ENCODE measurements around the gene ACOXL.

The ACOXL gene

DNA sequence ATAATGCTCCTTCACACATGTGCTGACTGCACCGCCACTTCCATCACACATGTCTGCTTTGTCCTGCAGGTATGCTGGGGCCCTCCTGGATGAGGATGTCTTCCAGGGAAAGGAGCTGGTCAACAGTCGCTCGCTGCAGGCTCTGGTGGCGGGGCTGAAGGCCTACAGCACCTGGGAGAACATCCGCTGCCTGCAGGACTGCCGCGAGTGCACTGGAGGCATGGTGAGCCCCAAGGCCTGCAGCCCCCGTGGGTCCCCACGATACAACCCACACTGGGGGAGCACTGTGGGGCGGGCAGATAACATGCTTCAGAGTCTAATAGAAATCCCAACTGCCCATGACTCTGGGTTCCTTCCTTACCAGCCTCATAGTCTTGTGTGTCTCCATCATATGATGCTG is 201.0 kb downstream of the ACOXL start:
- H3K4me3 ChIP-seq (replicated peaks; ENCODE audit: low read depth, low read length), result no peak overlapping the region

DNA sequence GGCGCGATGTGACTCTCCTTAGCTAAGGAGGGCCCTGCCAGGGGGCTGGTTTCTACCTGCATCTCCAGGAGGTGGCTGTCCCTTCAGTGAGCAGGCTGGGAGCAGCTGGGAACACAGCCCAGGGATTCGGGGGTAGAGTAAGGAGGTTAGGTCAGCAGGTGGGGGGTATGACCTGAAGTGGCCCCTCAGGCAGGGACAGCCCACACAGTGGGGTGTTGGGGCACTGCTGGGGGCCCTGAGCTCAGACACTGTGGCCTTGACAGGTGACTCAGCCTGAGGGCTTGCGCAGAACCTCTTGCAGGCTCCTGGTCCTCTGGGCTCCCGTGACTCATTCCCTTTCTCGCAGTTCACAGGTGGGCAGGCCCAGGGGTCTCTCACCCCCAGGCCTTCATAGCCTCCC is 202.6 kb downstream of the ACOXL start:
- H3K36me3 ChIP-seq (ENCODE audit: control insufficient read depth, insufficient read depth, low read length), result no peaks in the 10 kb centered on the region
- no peak overlapping the region for H3K4me3 ChIP-seq (replicated peaks; ENCODE audit: low read depth, low read length)
- TF ChIP-seq, protein P1, sequence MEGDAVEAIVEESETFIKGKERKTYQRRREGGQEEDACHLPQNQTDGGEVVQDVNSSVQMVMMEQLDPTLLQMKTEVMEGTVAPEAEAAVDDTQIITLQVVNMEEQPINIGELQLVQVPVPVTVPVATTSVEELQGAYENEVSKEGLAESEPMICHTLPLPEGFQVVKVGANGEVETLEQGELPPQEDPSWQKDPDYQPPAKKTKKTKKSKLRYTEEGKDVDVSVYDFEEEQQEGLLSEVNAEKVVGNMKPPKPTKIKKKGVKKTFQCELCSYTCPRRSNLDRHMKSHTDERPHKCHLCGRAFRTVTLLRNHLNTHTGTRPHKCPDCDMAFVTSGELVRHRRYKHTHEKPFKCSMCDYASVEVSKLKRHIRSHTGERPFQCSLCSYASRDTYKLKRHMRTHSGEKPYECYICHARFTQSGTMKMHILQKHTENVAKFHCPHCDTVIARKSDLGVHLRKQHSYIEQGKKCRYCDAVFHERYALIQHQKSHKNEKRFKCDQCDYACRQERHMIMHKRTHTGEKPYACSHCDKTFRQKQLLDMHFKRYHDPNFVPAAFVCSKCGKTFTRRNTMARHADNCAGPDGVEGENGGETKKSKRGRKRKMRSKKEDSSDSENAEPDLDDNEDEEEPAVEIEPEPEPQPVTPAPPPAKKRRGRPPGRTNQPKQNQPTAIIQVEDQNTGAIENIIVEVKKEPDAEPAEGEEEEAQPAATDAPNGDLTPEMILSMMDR (IDR thresholded peaks at IDR 0.05; ENCODE audit: insufficient read depth, low read length, poor library complexity, severe bottlenecking), result no peak
- no peaks in the 10 kb centered on the region; the same call in none of the 2 replicates for H3K27me3 ChIP-seq (replicated peaks; ENCODE audit: control insufficient read depth, insufficient read depth, low read length)
- DNase-seq (ENCODE audit: extremely low read depth, insufficient read length), result no peak

More for the DNA sequence above, 201.0 kb downstream of the ACOXL start:
- no peaks in the 10 kb centered on the region; the same call in none of the 2 replicates for H3K27me3 ChIP-seq (replicated peaks; ENCODE audit: control insufficient read depth, insufficient read depth, low read length)
- no peak for DNase-seq (ENCODE audit: extremely low read depth, insufficient read length)
- TF ChIP-seq, protein P1 (IDR thresholded peaks at IDR 0.05; ENCODE audit: insufficient read depth, low read length, poor library complexity, severe bottlenecking), result no peak
- H3K36me3 ChIP-seq (ENCODE audit: control insufficient read depth, insufficient read depth, low read length), result no peaks in the 10 kb centered on the region

DNA sequence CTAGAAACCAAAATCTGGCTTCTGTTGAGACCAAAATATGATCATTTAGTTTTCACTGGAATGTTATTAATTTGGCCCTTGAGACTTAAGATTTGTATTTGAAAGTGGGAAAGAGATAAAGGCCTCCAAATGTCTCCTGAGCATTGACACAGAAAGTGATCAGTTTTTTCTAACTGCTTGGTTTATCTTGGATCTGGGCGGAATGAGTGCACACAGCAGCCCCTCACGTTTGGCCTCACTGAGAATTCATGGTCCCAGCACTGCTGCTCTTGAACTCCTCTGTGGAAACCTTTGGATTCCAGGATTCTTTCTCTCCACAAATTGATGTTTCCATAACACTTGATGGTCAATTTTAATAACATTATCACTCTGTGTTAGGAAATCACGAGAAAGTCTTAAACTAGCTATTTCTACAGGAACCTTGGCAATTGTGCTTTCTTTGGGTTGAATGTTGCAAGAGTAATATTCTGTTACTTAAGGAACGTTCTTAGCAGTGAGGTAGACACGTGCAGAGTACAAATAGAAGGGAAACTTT is 208.1 kb downstream of the ACOXL start:
- TF ChIP-seq, protein P1 (IDR thresholded peaks at IDR 0.05; ENCODE audit: insufficient read depth, low read length, poor library complexity, severe bottlenecking), result no peak
- no peaks in the 10 kb centered on the region for H3K27me3 ChIP-seq (replicated peaks; ENCODE audit: control insufficient read depth, insufficient read depth, low read length)
- DNase-seq (ENCODE audit: extremely low read depth, insufficient read length), result no peak
- no peaks in the 10 kb centered on the region for H3K36me3 ChIP-seq (ENCODE audit: control insufficient read depth, insufficient read depth, low read length)
- H3K4me3 ChIP-seq (replicated peaks; ENCODE audit: low read depth, low read length), result no peak overlapping the region

DNA sequence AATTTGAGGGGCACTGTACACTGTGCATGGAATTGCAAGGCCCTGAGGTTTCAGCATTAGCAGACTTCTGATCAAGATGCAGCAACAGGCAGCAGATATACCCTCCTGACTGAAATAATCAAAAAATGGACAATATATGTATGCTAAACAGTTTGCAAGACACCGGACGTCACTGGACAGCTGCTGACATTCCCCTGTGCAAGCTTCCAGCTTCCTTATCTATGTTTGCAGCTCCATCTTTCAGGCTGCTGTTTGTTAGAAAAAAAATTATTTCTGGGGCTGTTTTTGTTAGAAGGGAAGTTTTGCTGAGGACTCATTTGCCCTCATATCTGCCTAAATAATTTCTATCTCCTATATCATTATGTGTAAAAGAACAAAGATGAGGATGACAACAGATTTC is 208.9 kb downstream of the ACOXL start:
- Histone ChIP-seq H3K27me3 (replicated peaks; ENCODE audit: control insufficient read depth, insufficient read depth, low read length) (no peaks in the 10 kb centered on the region), H3K4me3 (replicated peaks; ENCODE audit: low read depth, low read length) (no peak overlapping the region), H3K36me3 (ENCODE audit: control insufficient read depth, insufficient read depth, low read length) (no peaks in the 10 kb centered on the region)
- no peak for DNase-seq (ENCODE audit: extremely low read depth, insufficient read length)
- TF ChIP-seq, protein P1 (IDR thresholded peaks at IDR 0.05; ENCODE audit: insufficient read depth, low read length, poor library complexity, severe bottlenecking), result no peak

DNA sequence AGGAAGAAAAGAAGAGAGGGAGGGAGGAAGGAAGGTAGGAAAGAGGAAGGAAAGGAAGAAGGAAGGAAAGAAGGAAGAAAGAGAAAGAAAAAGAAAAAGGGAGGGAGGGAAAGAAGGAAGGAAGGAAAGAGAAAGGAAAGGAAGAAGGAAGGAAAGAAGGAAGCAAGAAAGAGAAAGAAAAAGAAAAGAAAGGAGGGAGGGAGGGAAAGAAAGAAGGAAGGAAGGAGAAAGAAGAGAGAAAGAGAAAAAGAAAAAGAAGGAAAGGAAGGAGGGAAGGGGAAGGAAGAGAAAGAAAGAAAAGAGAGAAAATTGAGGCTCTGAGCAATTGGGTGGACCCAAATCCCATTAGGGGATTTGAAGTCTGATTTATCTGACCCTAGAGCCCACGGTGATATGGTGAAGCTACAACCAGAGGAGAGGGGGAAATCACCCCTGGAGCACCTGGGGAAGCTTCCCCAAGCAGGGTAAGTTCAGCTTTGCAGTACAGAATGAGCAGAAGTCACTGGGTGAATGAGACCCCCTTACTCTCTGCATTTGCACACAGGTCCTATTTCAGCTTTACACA is 210.8 kb downstream of the ACOXL start:
- TF ChIP-seq, protein P1 (IDR thresholded peaks at IDR 0.05; ENCODE audit: insufficient read depth, low read length, poor library complexity, severe bottlenecking), result no peak

More for the DNA sequence above, 210.8 kb downstream of the ACOXL start:
- Histone ChIP-seq H3K36me3 (ENCODE audit: control insufficient read depth, insufficient read depth, low read length) (no peaks in the 10 kb centered on the region), H3K27me3 (replicated peaks; ENCODE audit: control insufficient read depth, insufficient read depth, low read length) (no peaks in the 10 kb centered on the region), H3K4me3 (replicated peaks; ENCODE audit: low read depth, low read length) (no peak overlapping the region)
- no peak for DNase-seq (ENCODE audit: extremely low read depth, insufficient read length)

Data from GM06990 (cell line).